Endothelial cell of umbilical vein (primary cell): ENCODE results near the gene LRRC61.

Source experiments
- MYC ChIP-seq: IDR thresholded peaks from one replicate; pipeline ENCODE4 v1.6.1; 2011; ENCODE audit warnings: mild to moderate bottlenecking, low read depth, low read length
- TF ChIP-seq, protein P1 (sequence below), 2 donors: IDR thresholded peaks; 1 replicate in 1 of 2; 2 replicates in 1 of 2; pipeline ENCODE4 v1.5.1; 2011; ENCODE audit warnings: low read length in 2 of 2, mild to moderate bottlenecking in 2 of 2, moderate library complexity in 2 of 2, control low read depth in 1 of 2, inconsistent platforms in 1 of 2, low read depth in 1 of 2; ENCODE audit not compliant: insufficient read depth in 1 of 2; ENCODE audit errors: extremely low read depth in 1 of 2

DNA sequence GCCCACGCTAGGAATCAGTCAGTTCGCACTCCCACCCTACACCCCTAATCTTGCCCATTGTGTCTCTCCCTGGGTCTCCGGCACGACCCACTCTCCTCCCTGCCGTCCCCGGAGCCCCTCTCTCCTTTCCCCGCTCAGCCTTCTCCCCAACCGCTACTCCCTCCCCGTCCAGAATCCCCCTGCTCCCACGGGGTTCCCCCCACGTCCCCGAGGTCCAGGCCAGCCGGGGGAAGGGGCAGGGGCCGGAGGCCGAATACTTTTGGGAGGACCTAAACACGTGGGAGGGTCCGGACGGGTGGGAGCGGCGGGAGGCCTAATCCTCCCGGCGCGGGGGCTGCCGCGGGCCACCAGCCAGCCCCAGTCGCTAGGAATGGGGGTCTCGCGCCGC lies 17.7 kb downstream of the LRRC61 start:
- TF ChIP-seq, protein P1, sequence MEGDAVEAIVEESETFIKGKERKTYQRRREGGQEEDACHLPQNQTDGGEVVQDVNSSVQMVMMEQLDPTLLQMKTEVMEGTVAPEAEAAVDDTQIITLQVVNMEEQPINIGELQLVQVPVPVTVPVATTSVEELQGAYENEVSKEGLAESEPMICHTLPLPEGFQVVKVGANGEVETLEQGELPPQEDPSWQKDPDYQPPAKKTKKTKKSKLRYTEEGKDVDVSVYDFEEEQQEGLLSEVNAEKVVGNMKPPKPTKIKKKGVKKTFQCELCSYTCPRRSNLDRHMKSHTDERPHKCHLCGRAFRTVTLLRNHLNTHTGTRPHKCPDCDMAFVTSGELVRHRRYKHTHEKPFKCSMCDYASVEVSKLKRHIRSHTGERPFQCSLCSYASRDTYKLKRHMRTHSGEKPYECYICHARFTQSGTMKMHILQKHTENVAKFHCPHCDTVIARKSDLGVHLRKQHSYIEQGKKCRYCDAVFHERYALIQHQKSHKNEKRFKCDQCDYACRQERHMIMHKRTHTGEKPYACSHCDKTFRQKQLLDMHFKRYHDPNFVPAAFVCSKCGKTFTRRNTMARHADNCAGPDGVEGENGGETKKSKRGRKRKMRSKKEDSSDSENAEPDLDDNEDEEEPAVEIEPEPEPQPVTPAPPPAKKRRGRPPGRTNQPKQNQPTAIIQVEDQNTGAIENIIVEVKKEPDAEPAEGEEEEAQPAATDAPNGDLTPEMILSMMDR (IDR thresholded peaks at IDR 0.05; ENCODE audit: extremely low read depth in 1 of 2, insufficient read depth in 1 of 2, low read depth in 1 of 2, low read length in 2 of 2): no peak
- no peak for TF ChIP-seq MYC
